IPS-18c (cell line): ENCODE results near the gene DBI.
"Not testable (repeated sequence)": the region's sequence is repeated elsewhere in the genome, so short reads cannot be mapped to it uniquely, and the experiment has no call there.

Experiments used
- H3K4me3 ChIP-seq: 2 replicates; pipeline ENCODE4 v1.7.0; 2013; ENCODE audit warnings: low read depth, mild to moderate bottlenecking, low read length, moderate library complexity; ENCODE audit not compliant: insufficient read depth
- H3K9me3 ChIP-seq: one replicate; pipeline ENCODE4 v1.6.1; 2013; ENCODE audit warnings: mild to moderate bottlenecking, low read length, moderate library complexity; ENCODE audit not compliant: control insufficient read depth, insufficient read depth

DBI gene

GRCh38 chr2:119383410-119384140 is 16.8 kb downstream of the DBI start:
- Histone ChIP-seq H3K4me3 (no peak overlapping the region), H3K9me3 (no peaks in the 10 kb centered on the region)

GRCh38 chr2:119384971-119385370 is 18.2 kb downstream of the DBI start:
- no peak overlapping the region for H3K4me3 ChIP-seq
- H3K9me3 ChIP-seq, result no peaks in the 10 kb centered on the region

- Histone ChIP-seq H3K4me3 (no peak overlapping the region), H3K9me3 (no peaks in the 10 kb centered on the region)
Observed at GRCh38 chr2:119385466-119385865, 18.7 kb downstream of the DBI start.

DNA sequence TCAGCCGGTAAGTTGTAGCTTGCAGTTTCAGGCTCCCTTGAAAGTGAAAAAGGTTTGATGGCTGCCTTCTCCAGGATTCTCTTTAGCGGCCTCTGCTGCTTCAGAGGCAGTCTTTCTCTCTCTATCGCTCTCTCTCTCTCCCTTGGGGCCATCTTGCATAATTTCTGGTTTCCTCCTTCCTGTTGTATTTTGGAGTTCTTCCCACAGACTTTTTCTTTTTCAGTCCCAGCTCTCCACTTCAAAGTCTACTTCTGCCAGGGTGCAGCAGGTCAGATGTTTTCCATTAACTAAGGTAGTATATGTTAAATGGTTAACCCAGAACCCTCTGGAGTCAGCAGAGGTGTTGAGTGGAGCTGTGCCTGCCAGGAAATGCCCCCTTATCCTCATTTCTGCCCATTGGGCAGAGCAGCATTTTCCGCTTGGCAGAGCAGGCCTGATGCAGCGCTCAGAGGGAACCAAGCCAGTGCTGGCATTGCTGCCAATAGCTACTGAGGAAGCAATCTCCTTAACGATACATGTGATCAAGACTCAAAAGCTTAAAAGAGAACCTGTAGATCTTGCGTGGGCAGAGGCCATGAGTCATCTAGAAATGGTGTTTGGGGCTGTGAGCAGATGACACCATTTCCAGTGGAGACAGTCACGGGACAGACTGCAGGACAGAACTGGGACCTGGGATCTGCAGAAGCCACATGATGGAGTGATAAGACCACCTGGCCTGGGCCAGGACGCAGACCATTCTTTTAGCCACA is 20.8 kb downstream of the DBI start:
- Histone ChIP-seq H3K9me3 (no peaks in the 10 kb centered on the region), H3K4me3 (no peak overlapping the region)

DNA sequence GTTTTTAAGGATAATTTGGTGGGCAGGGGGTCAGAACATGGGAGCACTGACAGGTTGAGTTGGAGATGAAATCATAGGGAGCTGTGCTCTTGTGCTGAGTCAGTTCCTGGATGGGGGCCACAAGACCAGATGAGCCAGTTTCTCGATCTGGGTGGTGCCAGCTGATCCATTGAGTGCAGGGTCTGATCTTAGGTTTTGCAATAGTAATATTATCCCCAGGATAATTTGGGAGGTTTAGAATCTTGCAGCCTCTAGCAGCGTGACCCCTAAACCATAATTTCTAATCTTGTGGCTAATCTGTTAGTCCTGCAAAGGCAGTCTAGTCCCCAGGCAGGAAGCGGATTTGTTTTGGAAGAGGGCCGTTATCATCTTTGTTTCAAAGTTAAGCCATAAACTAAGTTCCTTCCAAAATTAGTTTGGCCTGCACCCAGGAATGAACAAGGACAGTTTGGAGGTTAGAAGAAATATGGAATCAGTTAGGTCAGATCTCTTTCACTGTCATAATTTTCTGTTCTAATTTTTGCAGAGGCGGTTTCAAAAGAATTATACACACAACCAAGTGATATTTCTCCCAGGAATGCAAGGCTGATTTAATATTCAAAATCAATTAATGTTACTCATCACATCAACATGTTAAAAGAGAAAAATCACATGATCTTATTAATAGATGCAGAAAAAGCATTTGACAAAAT is 23.0 kb downstream of the DBI start:
- Histone ChIP-seq H3K9me3 (no peaks in the 10 kb centered on the region), H3K4me3 (no peak overlapping the region)

DNA sequence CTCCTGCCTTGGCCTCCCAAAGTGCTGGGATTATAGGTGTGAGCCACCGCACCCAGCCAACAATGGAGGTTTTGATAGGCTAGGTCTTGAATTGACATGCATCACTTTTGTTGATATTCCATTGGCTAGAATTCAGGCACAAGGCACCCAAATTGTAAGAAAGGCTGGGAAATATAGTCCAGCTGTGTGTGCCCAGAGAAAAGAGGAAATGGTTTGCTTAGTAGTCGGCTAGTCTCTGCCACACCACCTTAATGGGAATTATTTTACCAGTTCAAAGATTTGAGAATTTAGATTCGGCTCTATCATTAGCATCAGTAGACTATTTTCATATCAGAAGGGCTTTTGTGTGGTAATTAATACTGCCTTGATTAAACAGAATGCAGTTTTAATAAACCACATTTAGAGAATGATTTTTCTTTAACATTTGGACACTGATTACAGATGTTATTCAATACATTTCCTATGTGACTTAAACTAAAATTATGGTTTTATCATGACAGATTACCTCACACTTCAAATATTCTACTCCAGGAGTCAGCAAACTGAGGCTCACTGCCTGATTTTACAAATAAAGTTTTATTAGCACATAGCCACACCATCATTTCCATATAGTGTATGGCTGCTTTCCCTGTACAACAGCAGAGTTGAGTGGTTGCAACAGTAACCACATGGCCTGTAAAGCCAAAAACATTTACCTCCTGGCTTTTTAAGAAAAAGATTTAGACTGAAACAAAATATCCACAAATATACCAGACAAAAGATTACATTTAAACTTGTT is 27.4 kb downstream of the DBI start:
- Histone ChIP-seq H3K4me3 (no peak overlapping the region), H3K9me3 (no peaks in the 10 kb centered on the region)

DNA sequence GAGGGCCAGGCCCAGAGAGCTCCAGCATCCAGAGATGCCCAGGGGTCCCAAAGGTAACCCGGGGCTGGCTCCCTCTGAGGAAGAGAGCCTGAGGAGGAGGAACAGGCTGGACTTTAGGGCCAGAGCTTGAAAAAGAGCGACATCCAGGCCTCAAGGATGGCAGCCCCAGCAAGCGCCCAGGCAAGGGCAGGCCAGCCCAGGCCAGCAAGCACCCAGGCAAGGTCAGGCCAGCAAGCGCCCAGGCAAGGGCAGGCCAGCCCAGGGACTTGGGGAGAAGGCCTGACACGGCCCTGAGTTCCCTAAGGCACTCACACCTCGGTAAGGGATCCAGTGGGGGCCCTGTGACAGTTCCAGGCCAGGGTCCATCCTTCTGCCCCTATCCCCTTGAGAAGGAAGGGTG is 30.4 kb downstream of the DBI start:
- H3K9me3 ChIP-seq, result no peaks in the 10 kb centered on the region
- no peak overlapping the region for H3K4me3 ChIP-seq

DNA sequence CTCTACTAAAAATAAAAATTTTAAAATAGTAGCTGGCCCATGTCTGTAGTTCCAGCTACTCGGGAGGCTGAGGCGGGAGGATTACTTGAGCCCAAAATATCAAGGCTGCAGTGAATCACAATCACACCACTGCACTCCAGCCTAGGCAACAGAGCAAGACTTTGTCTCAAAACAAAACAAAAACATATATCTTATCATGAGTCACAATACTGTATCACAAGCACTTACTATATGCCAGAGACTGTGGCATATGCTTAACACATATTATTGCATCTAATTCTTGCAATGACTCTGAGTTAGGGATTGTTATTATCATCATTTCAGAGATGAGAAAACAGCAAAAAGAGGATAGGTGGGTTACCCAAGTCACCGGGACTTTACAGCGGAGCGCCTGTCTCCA is 35.3 kb downstream of the DBI start:
- Histone ChIP-seq H3K9me3 (no peaks in the 10 kb centered on the region), H3K4me3 (no peak overlapping the region)

GRCh38 chr2:119402645-119403560 is 36.1 kb downstream of the DBI start:
- Histone ChIP-seq H3K4me3 (no peak overlapping the region), H3K9me3 (no peaks in the 10 kb centered on the region)

GRCh38 chr2:119403618-119404017 is 36.8 kb downstream of the DBI start:
- H3K9me3 ChIP-seq, H3K4me3 ChIP-seq: not testable (repeated sequence)

DNA sequence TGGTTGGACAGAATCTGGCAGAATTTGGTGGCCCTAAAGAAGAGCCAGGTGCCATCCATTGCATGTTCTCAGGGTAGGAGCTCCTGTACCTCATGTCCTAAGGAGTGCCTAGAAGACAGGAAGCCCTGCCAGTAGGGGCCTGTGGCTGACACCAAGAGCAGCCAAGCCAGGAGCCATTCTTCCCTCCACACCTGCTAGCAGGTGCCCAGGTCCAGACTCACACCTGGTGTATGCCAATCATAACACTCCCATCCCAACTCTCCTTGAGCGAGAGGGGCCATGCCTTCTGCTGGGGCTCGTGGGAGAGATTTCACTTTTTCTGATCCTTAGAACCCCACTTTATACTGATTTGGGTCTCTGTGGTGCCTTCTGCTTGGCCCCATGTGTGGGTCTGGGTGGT is 38.4 kb downstream of the DBI start:
- H3K9me3 ChIP-seq, result no peaks in the 10 kb centered on the region
- no peak overlapping the region for H3K4me3 ChIP-seq

DNA sequence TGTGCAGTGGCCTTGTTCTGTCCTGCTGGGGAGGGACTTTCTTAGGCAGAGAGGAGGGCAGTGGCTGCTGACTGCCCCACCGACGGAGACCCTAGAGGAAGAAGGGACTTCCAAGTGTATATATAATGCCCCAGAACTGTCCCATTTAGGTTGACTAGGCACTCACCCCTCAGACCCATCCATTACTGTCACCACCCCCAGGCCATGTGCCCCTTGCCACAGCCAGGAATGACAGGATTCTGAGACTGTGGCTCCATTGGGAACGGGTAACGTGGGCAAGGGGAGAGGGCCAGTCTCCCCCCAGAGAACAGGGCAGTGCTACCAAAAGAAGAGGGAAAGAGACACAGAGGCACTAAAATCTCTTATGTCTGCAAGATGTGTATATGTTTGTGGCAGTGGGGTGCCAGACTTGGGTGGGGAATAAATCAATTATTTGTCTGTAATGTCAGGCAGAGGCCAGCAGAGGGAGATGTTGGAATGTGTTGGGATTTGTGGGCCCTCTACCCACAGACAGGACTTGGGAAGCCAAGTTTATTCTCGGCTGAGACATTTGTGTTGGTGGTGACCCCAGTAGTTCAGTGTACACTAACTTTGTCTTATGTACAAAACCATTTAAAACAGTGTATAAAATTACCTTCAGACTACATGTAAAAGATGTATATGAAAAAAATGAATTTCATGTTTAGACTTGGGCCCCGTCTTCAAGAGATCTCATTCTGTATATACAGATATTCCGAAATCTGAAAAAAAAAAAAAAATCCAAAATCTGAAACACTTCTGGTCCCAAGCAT is 40.8 kb downstream of the DBI start:
- H3K4me3 ChIP-seq, result no peak overlapping the region
- H3K9me3 ChIP-seq, result no peaks in the 10 kb centered on the region

DNA sequence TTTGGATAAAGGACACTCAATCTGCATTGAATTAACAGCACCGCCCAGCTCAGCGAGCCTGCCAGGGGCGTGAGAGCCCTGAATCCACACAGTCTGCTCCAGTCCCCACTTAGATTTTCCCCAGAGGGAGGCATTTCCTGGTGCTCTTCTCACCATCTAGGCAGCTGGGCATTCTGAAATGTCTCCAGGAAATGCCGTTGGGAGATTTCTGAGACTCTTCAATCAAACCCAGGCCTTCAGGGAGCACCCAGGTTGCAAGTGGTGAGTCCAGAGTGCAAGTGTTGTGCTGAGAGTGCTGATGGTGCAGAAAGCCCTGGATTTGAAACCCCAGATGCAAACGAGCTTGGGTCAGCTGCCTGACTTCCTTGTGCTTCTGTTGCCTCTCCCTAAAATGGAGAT is 41.4 kb downstream of the DBI start:
- Histone ChIP-seq H3K9me3 (no peaks in the 10 kb centered on the region), H3K4me3 (no peak overlapping the region)

DNA sequence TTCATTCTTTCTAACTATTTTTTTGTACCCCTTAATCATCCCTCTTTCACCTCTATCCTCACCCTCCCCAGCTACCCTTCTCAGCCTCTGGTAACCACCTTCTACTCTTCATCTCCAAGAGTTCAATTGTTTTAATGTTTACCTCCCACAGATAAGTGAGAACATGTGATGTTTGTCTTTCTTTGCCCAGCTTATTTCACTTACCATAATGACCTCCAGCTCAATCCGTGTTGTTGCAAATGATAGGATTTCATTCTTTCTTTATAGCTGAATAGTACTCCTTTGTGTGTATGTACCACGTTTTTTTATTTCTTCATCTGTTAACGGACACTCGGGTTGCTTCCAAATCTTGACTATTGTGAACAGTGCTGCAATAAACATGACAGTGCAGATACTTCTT is 42.7 kb downstream of the DBI start:
- no peaks in the 10 kb centered on the region for H3K9me3 ChIP-seq
- no peak overlapping the region for H3K4me3 ChIP-seq

DNA sequence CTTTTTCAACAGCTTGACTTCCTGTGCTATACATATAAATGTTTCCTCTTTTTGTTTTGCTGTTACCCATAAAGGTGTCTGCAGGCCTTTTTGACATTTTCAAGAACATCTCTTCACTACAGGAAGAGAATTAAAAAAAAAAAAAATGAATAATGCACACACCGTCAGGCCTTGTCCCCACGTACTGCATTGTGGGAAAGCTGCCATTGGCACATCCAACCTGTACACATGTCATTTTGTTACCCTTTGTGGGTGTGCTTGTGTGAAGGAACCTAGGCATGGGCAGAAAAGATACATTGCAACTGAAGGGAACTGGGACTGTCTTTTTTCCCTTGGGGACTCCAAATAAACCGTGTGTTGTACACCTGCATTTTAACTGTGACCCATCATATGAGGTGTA is 48.1 kb downstream of the DBI start:
- H3K9me3 ChIP-seq, result no peaks in the 10 kb centered on the region

DNA sequence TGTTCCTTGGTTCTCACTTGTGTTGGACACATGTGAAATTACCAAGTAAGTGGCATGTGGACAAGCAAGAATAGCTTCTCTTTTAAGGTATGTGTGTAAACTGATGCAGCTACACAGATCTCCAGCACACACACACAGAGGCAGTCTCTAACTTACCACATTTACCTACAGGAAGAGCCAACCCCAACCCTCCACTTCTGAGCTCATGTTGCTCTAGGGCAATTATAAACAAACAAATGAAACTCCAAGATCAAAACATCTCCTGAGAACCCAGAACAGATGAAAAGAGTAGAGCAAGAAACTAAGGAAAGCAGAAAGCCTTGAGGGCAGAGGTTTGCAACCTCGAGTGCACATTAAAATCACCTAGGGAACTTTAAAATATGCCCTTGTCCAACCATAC is 48.9 kb downstream of the DBI start:
- Histone ChIP-seq H3K9me3 (no peaks in the 10 kb centered on the region), H3K4me3 (no peak overlapping the region)

More for the DNA sequence above, 48.1 kb downstream of the DBI start:
- H3K4me3 ChIP-seq, result no peak overlapping the region
